GM19099 (cell line): ENCODE measurements around the gene UST.

Source experiments
- POLR2A ChIP-seq: IDR thresholded peaks from 3 replicates; pipeline ENCODE4 v1.6.1; 2011; ENCODE audit warnings: low read depth; ENCODE audit not compliant: insufficient read length; ENCODE audit errors: extremely low read depth

UST gene

GRCh38 chr6:148746363-148747144 lies at the start of gene UST:
Gene UST (plus strand): TSS chr6:148747030. CDS start chr6:148747431, 401 bp downstream.
- TF ChIP-seq POLR2A, result no peak

GRCh38 chr6:148697895-148698440 lies 48.9 kb upstream of the UST start:
- no peak for TF ChIP-seq POLR2A

GRCh38 chr6:148698671-148699180 lies 48.1 kb upstream of the UST start:
- no peak for TF ChIP-seq POLR2A

GRCh38 chr6:148700047-148700715 lies 46.6 kb upstream of the UST start:
- no peak for TF ChIP-seq POLR2A

GRCh38 chr6:148700741-148701311 lies 46.0 kb upstream of the UST start:
- no peak for TF ChIP-seq POLR2A

GRCh38 chr6:148701375-148701774 lies 45.5 kb upstream of the UST start:
- no peak for TF ChIP-seq POLR2A

- TF ChIP-seq POLR2A, result no peak
These were observed 42.9 kb upstream of the UST start for GRCh38 chr6:148703900-148704299.

- TF ChIP-seq POLR2A, result no peak
These were observed 42.2 kb upstream of the UST start for GRCh38 chr6:148704400-148705246.

GRCh38 chr6:148708707-148709106 lies 38.1 kb upstream of the UST start:
- TF ChIP-seq POLR2A, result no peak

- TF ChIP-seq POLR2A, result no peak
These were observed 37.3 kb upstream of the UST start for GRCh38 chr6:148709577-148709976.

GRCh38 chr6:148711833-148712654 lies 34.8 kb upstream of the UST start:
- TF ChIP-seq POLR2A, result no peak

- TF ChIP-seq POLR2A, result no peak
These were observed 33.6 kb upstream of the UST start for GRCh38 chr6:148713033-148713738.

GRCh38 chr6:148713921-148714320 lies 32.9 kb upstream of the UST start:
- TF ChIP-seq POLR2A, result no peak
